Heart right ventricle (tissue), 16 donors: ENCODE results near the gene CHAC2. TPM values are rescaled to one million over a fixed set of nuclear protein-coding genes. Genes with fewer than 3 reads are reported as not detected.

Experiments
- ATAC-seq, 8 donors: fragments of 200-7000 bp; cut with Tn5 transposase; one replicate each; pipeline ENCODE4 v1.9.1; 2020; ENCODE audit warnings: mild to moderate bottlenecking in 8 of 8, moderate library complexity in 8 of 8, moderate number of reproducible peaks in 1 of 8
- DNase-seq, 2 donors: peaks; one replicate each; pipeline ENCODE4 v3.0.0-alpha.2; 2020
- H3K27ac ChIP-seq, 10 donors: fragments of 200-600 bp; sonication (generic) in 2 of 10; one replicate each; pipeline versions ENCODE4 v1.5.0 to v1.8.0; 2020 to 2022; ENCODE audit warnings: mild to moderate bottlenecking in 3 of 10
- H3K27me3 ChIP-seq, 7 donors: fragments of 200-600 bp; one replicate each; pipeline ENCODE4 v1.8.0; 2021 to 2022; ENCODE audit warnings: mild to moderate bottlenecking in 2 of 7
- H3K36me3 ChIP-seq, 9 donors: fragments of 200-600 bp; sonication (generic) in 1 of 9; one replicate each; pipeline versions ENCODE4 v1.5.0 to v1.8.0; 2020 to 2022; ENCODE audit warnings: mild to moderate bottlenecking in 2 of 9
- H3K4me1 ChIP-seq, 9 donors: fragments of 200-600 bp; sonication (generic) in 1 of 9; one replicate each; pipeline versions ENCODE4 v1.5.0 to v1.8.0; 2020 to 2022; ENCODE audit warnings: mild to moderate bottlenecking in 4 of 9
- H3K4me3 ChIP-seq, 10 donors: fragments of 200-600 bp; sonication (generic) in 2 of 10; one replicate each; pipeline versions ENCODE4 v1.5.0 to v1.8.0; 2020 to 2022; ENCODE audit warnings: mild to moderate bottlenecking in 7 of 10, moderate library complexity in 2 of 10
- H3K9me3 ChIP-seq, 11 donors: fragments of 200-600 bp in 10 of 11; sonication (generic) in 2 of 11; one replicate each; pipeline versions ENCODE4 v1.5.0 to v1.8.0; 2013 to 2022; ENCODE audit warnings: mild to moderate bottlenecking in 2 of 11, control low read depth in 1 of 11, moderate library complexity in 1 of 11
- CTCF ChIP-seq, 9 donors: fragments of 200-600 bp; sonication (generic) in 2 of 9; IDR thresholded peaks; one replicate each; pipeline versions ENCODE4 v1.5.0 to v1.8.0; 2021 to 2022; ENCODE audit warnings: antibody characterized with exemption in 9 of 9, mild to moderate bottlenecking in 5 of 9, moderate library complexity in 1 of 9
- WGBS, 2 donors: extraction: QIAGEN DNeasy Blood & Tissue Kit; methylation state at CpG; one replicate each; pipeline ENCODE4 v1.1.7; 2013; ENCODE audit warnings: inconsistent platforms in 1 of 2; 5-methylcytosine and 5-hydroxymethylcytosine counted together
- intact Hi-C, 10 donors: fragments of 100-400 bp; cut with DNase I; formaldehyde crosslinking; loops; one replicate each; pipeline versions ENCODE4 v1.11.1 to v1.14.2; 2022
- polyA plus RNA-seq, 2 donors: library from polyadenylated mRNA; stranded (reverse); fragments of 200-250 nt; gene quantifications; one replicate each; pipeline ENCODE4 v1.2.3, GENCODE V29; 2013
- total RNA-seq, 10 donors: library from RNA; stranded (reverse); fragmentation: NEBNext Ultra II Directional in 3 of 10; extraction: Animal tissue kit (Norgen Biotek cat#: 25700) in 3 of 10; gene quantifications; one replicate each; pipeline versions ENCODE4 v1.2.1 to v1.2.4, GENCODE V29; 2021 to 2023
- donor health status: Arrhythmogenic right ventricular cardiomyopathy.
- donor health status: ischemic (EF 13 %, LVEDD 7.1; RV severe dilation, severe dysfunction).
- donor health status: healthy with polysubstance abuse.
- donor health status: DM: no; HTN: yes; CAD: no.
- donor health status: DM: no; HTN: no; CAD: no.
- donor health status: ischemic (EF 25% LVEDD 6.9; RV normal size, moderate dysfunction).
- donor health status: ischemic (EF 25% LVEDD 5.7; RV mildly dilated, moderate dysfunction).
- donor health status: healthy.
- donor health status: DM: yes; HTN: yes; CAD: no.
- donor health status: Ischemic cardiomyopathy.
- donor health status: ischemic (EF 35%, LVEDD 5.7; RV mildly dilated, moderate dysfunction).
- donor health status: nonischemic (EF 11% LVEDD 7.7; RV severe dilation, severe dysfunction).
- donor health status: DM: yes; HTN: yes; CAD: no.
- donor health status: PGD.
- donor health status: ischemic (EF 29% LVEDD 5.4; RV normal size, mild dysfunction).
- donor health status: nonischemic (EF 23%, LVEDD 6.1; RV moderate dilation, normal function).

Gene CHAC2
- total and polyA plus RNA-seq, 12 donors = 1.3 to 7.1 (median 2.1) TPM

- H3K36me3 ChIP-seq = peaks cover 0 to 46% (median 0%) of the 10 kb centered on the region in 9 donors
- ATAC-seq (no peak), DNase-seq (no peak)
- no peak overlapping the region for H3K4me3 ChIP-seq
- 86 to 95% methylated on average over 3 of the region's 3 CpGs for WGBS, 2 donors
- no peak for TF ChIP-seq CTCF (IDR thresholded peaks at IDR 0.05)
- H3K27me3 ChIP-seq = no peaks in the 10 kb centered on the region
- peaks cover 0 to 5% (median 0%) of the 10 kb centered on the region in 11 donors for H3K9me3 ChIP-seq
- no peaks in the 10 kb centered on the region for H3K4me1 ChIP-seq
- H3K27ac ChIP-seq = no peak overlapping the region
- intact Hi-C loops = no loop called here
Measured at GRCh38 chr2:53727921-53728320, 39.7 kb upstream of the CHAC2 start.

GRCh38 chr2:53729143-53729762, 38.4 kb upstream of the CHAC2 start:
- no peaks in the 10 kb centered on the region for H3K4me1 ChIP-seq
- H3K9me3 ChIP-seq = peaks cover 0 to 5% (median 0%) of the 10 kb centered on the region in 11 donors
- ATAC-seq (no peak), DNase-seq (no peak)
- no peak overlapping the region for H3K4me3 ChIP-seq
- 76% methylated on average over 1 of the region's 1 CpG for WGBS, 2 donors
- H3K27ac ChIP-seq = no peak overlapping the region
- TF ChIP-seq CTCF (IDR thresholded peaks at IDR 0.05) = no peak
- no peaks in the 10 kb centered on the region for H3K27me3 ChIP-seq
- peaks cover 0 to 55% (median 3%) of the 10 kb centered on the region in 9 donors for H3K36me3 ChIP-seq
- intact Hi-C loops = no loop called here

- no peak for TF ChIP-seq CTCF (IDR thresholded peaks at IDR 0.05)
- WGBS, 2 donors = 95 to 97% methylated on average over 5 of the region's 5 CpGs
- H3K36me3 ChIP-seq = peaks cover 0 to 23% (median 0%) of the 10 kb centered on the region in 9 donors
- H3K27ac ChIP-seq = no peak overlapping the region
- no peak for DNase-seq
- intact Hi-C loops = loop anchor here in 1 of 10 donors (5.0 kb wide), 1 partner anchor 1760 kb away; no protein-coding TSS in a partner anchor
- H3K9me3 ChIP-seq = no peaks in the 10 kb centered on the region
- H3K4me1 ChIP-seq = peaks cover 0 to 15% (median 3%) of the 10 kb centered on the region in 9 donors
- H3K27me3 ChIP-seq = no peaks in the 10 kb centered on the region
- H3K4me3 ChIP-seq = no peak overlapping the region
- no peak for ATAC-seq
Measured at GRCh38 chr2:53737091-53737490, 30.5 kb upstream of the CHAC2 start.

GRCh38 chr2:53739032-53739431, 28.6 kb upstream of the CHAC2 start:
- Histone ChIP-seq H3K9me3 (no peaks in the 10 kb centered on the region), H3K36me3 (peaks cover 0 to 22% (median 0%) of the 10 kb centered on the region in 9 donors), H3K4me3 (no peak overlapping the region), H3K27ac (no peak overlapping the region), H3K27me3 (no peaks in the 10 kb centered on the region), H3K4me1 (peaks cover 0 to 17% (median 4%) of the 10 kb centered on the region in 9 donors)
- DNase-seq = no peak
- no peak for TF ChIP-seq CTCF (IDR thresholded peaks at IDR 0.05)
- WGBS, 2 donors = 94% methylated on average over 1 of the region's 1 CpG
- intact Hi-C loops = loop anchor here in 1 of 10 donors (5.0 kb wide), 1 partner anchor 1762 kb away; no protein-coding TSS in a partner anchor
- ATAC-seq = no peak
